Lower leg skin (tissue), 4 donors: ENCODE results near the gene GLRA1. TPM values are rescaled to one million over a fixed set of nuclear protein-coding genes. Genes with fewer than 3 reads are reported as not detected.

Source experiments
- DNase-seq, 2 donors: peaks; one replicate each; pipeline ENCODE4 v3.0.0-alpha.2; 2019; ENCODE audit warnings: low spot score in 2 of 2
- H3K4me3 ChIP-seq: fragments of 200-600 bp; sonication (generic); 2 replicates; pipeline ENCODE4 v1.5.1; 2017; ENCODE audit warnings: mild to moderate bottlenecking, low read depth; ENCODE audit not compliant: poor library complexity, severe bottlenecking
- CTCF ChIP-seq, 3 donors: fragments of 450-650 bp; IDR thresholded peaks; one replicate each; pipeline ENCODE4 v1.5.1; 2016; ENCODE audit warnings: antibody characterized with exemption in 3 of 3, mild to moderate bottlenecking in 3 of 3, moderate library complexity in 2 of 3
- POLR2A ChIP-seq, 2 donors: fragments of 450-650 bp; IDR thresholded peaks; one replicate each; pipeline ENCODE4 v1.6.1; 2016 to 2017; ENCODE audit warnings: antibody characterized with exemption in 2 of 2, mild to moderate bottlenecking in 1 of 2, moderate library complexity in 1 of 2
- WGBS, 2 donors: methylation state at CpG; one replicate each; pipeline ENCODE4 v1.1.5; 2018; 5-methylcytosine and 5-hydroxymethylcytosine counted together
- intact Hi-C: fragments of 100-400 bp; cut with DNase I; formaldehyde crosslinking; loops from one replicate; pipeline ENCODE4 v1.15.0; 2023; ENCODE audit warnings: low total_unique reads
- total RNA-seq, 4 donors: library from RNA; depleted of rRNA; stranded (reverse); fragments of >200 nt; gene quantifications; one replicate each; pipeline ENCODE4 v1.1.0, GENCODE V29; 2016

Gene GLRA1
- total RNA-seq, 4 donors from 2014 or later, result not detected

- DNase-seq, result no peak
- no peak overlapping the region for H3K4me3 ChIP-seq
- intact Hi-C loops, result no loop called here
- TF ChIP-seq CTCF (IDR thresholded peaks at IDR 0.05), result no peak
- no peak for TF ChIP-seq POLR2A (IDR thresholded peaks at IDR 0.05)
- WGBS, 2 donors, result 42 to 48% methylated on average over 2 of the region's 2 CpGs
Measured at GRCh38 chr5:151881621-151882225, 42.9 kb downstream of the GLRA1 start.

- no peak overlapping the region for H3K4me3 ChIP-seq
- no peak for TF ChIP-seq POLR2A (IDR thresholded peaks at IDR 0.05)
- TF ChIP-seq CTCF (IDR thresholded peaks at IDR 0.05), result no peak
- DNase-seq, result no peak
- intact Hi-C loops, result no loop called here
Measured at GRCh38 chr5:151880324-151880723, 44.3 kb downstream of the GLRA1 start.

GRCh38 chr5:151873701-151874100, 51.0 kb downstream of the GLRA1 start:
- no peak for TF ChIP-seq POLR2A (IDR thresholded peaks at IDR 0.05)
- no peak for DNase-seq
- H3K4me3 ChIP-seq, result no peak overlapping the region
- intact Hi-C loops, result no loop called here
- 94 to 96% methylated on average over 3 of the region's 3 CpGs for WGBS, 2 donors

- H3K4me3 ChIP-seq, result no peak overlapping the region
- intact Hi-C loops, result no loop called here
- no peak for DNase-seq
- 91 to 95% methylated on average over 3 of the region's 3 CpGs for WGBS, 2 donors
- no peak for TF ChIP-seq POLR2A (IDR thresholded peaks at IDR 0.05)
- no peak for TF ChIP-seq CTCF (IDR thresholded peaks at IDR 0.05)
Measured at GRCh38 chr5:151872701-151873100, 52.0 kb downstream of the GLRA1 start.

GRCh38 chr5:151870820-151871219, 53.8 kb downstream of the GLRA1 start:
- DNase-seq, result no peak
- intact Hi-C loops, result no loop called here
- no peak for TF ChIP-seq POLR2A (IDR thresholded peaks at IDR 0.05)
- H3K4me3 ChIP-seq, result no peak overlapping the region
- 29 to 36% methylated on average over 3 of the region's 3 CpGs for WGBS, 2 donors

GRCh38 chr5:151870271-151870670, 54.4 kb downstream of the GLRA1 start:
- no peak for DNase-seq
- no peak for TF ChIP-seq POLR2A (IDR thresholded peaks at IDR 0.05)
- TF ChIP-seq CTCF (IDR thresholded peaks at IDR 0.05), result no peak
- intact Hi-C loops, result no loop called here
- WGBS, 2 donors, result 69 to 77% methylated on average over 2 of the region's 2 CpGs
- H3K4me3 ChIP-seq, result no peak overlapping the region

GRCh38 chr5:151869843-151870242, 54.8 kb downstream of the GLRA1 start:
- TF ChIP-seq POLR2A (IDR thresholded peaks at IDR 0.05), result no peak
- TF ChIP-seq CTCF (IDR thresholded peaks at IDR 0.05), result no peak
- no peak overlapping the region for H3K4me3 ChIP-seq
- intact Hi-C loops, result no loop called here
- DNase-seq, result no peak
- WGBS, 2 donors, result 80 to 86% methylated on average over 2 of the region's 2 CpGs
